ENCODE measurements around the gene NHSL2. TPM values are rescaled to one million over a fixed set of nuclear protein-coding genes. Genes with fewer than 3 reads are reported as not detected.

NHSL2 gene
- 0.39 TPM in 1 of 2 replicates, not detected in the other for total RNA-seq

GRCh38 chrX:71910643-71910985 lies at the start of gene NHSL2:
NHSL2 (plus strand) TSS chrX:71910845.

GRCh38 chrX:72131317-72132294 lies 221.0 kb downstream of the NHSL2 start, which contains the start of gene RTL5:
RTL5 (minus strand) TSS chrX:72131915.

GRCh38 chrX:72181178-72182125 lies 270.8 kb downstream of the NHSL2 start, which contains the start of gene PIN4:
PIN4 (plus strand) TSS chrX:72181757; CDS start chrX:72181786, 29 bp downstream.

Small RNA genes within 50 kb of the gene (small RNA-seq; reads per million reads assigned to genes)
- gene RNU6-1078P = not detected

Other genes with a start within 250 kb of the NHSL2 start
- gene CXorf49, start 192.6 kb upstream of the NHSL2 start, total RNA-seq = 0.39 TPM in 1 of 2 replicates, not detected in the other
- 0.39 TPM in 1 of 2 replicates, not detected in the other for gene CXorf49B, start 147.5 kb upstream of the NHSL2 start, total RNA-seq
- gene RTL5, start 221.1 kb downstream of the NHSL2 start, total RNA-seq = 0.33 and 0.79 TPM in 2 replicates

Measured in placental epithelial cell (primary cell).